Measurements from ENCODE around the gene TMEM167B.

Gene TMEM167B

DNA sequence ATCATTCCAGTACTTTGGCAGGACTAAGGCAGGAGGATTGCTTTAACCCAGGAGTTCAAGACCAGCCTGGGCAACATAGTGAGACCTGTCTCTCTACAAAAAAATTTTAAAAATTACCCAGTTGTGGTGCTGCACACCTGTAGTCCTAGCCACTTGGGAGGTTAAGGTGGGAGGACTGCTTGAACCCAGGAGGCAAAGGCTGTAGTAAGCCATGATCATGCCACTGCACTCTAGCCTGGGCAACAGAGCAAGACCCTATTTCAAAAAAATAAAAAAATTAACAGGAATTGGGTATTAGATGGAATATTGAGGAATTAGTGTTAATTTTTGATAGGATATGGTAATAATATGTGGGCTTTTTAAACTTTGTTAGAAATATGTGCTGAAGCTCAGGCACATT is 31.5 kb upstream of the TMEM167B start:
- Histone ChIP-seq H3K4me1 (ENCODE audit: insufficient read depth, low read length) (no peaks in the 10 kb centered on the region), H3K27me3 (ENCODE audit: control insufficient read depth in 1 of 2, insufficient read depth in 2 of 2, low read length in 2 of 2) (no peaks in the 10 kb centered on the region), H3K4me3 (ENCODE audit: low read depth in 1 of 2, low read length in 2 of 2) (no peak overlapping the region), H3K36me3 (ENCODE audit: insufficient read depth, low read length) (no peaks in the 10 kb centered on the region), H3K27ac (ENCODE audit: low read depth, low read length) (no peak overlapping the region), H3K9me3 (ENCODE audit: low read length) (no peaks in the 10 kb centered on the region), H3K9ac (ENCODE audit: low read length) (no peak overlapping the region)

DNA sequence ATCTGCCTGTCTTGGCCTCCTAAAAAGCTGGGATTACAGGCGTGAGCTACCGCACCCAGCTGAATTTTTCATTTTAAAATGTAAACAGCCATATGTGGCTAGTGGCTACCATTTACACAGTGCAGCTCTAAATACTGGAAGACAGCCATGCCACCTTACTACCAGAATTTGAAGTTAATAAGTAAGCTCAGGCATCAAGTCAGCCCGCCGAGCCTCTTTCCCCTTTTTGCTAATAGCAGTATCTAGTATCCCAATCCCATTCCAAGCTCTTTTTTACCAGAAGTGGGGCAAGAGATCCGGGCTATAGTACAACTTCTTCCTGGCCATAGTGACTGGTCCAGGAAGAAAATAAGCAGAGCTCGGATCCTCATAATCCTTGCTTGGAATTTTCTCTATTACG is 29.9 kb upstream of the TMEM167B start:
- no peaks in the 10 kb centered on the region for H3K4me1 ChIP-seq (ENCODE audit: insufficient read depth, low read length)
- no peak overlapping the region for H3K4me3 ChIP-seq (ENCODE audit: low read depth in 1 of 2, low read length in 2 of 2)
- no peak overlapping the region for H3K27ac ChIP-seq (ENCODE audit: low read depth, low read length)
- H3K9me3 ChIP-seq (ENCODE audit: low read length), result no peaks in the 10 kb centered on the region
- no peak overlapping the region for H3K9ac ChIP-seq (ENCODE audit: low read length)
- H3K36me3 ChIP-seq (ENCODE audit: insufficient read depth, low read length), result no peaks in the 10 kb centered on the region
- H3K27me3 ChIP-seq (ENCODE audit: control insufficient read depth in 1 of 2, insufficient read depth in 2 of 2, low read length in 2 of 2), result no peaks in the 10 kb centered on the region

DNA sequence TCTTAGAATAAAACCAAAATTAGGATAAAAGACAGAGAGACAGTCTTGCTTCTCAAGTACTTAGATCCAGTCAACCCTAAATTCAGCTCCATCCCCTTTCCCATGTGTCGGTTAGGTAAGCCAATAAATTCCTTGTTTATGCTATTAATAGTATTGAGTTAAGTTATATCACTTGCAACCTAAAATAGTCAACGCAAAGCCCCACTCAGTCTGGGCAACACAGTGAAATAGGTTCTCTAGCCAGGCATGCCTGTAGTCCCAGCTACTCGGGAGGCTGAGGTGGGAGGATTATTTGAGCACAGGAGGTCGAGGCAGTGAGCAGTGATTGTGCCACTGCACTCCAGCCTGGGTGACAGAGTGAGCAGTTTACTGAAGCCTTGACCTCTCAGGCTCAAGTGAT is 29.4 kb upstream of the TMEM167B start:
- Histone ChIP-seq H3K27ac (ENCODE audit: low read depth, low read length) (no peak overlapping the region), H3K27me3 (ENCODE audit: control insufficient read depth in 1 of 2, insufficient read depth in 2 of 2, low read length in 2 of 2) (no peaks in the 10 kb centered on the region), H3K4me3 (ENCODE audit: low read depth in 1 of 2, low read length in 2 of 2) (no peak overlapping the region), H3K9me3 (ENCODE audit: low read length) (no peaks in the 10 kb centered on the region), H3K9ac (ENCODE audit: low read length) (no peak overlapping the region), H3K36me3 (ENCODE audit: insufficient read depth, low read length) (no peaks in the 10 kb centered on the region), H3K4me1 (ENCODE audit: insufficient read depth, low read length) (no peaks in the 10 kb centered on the region)

DNA sequence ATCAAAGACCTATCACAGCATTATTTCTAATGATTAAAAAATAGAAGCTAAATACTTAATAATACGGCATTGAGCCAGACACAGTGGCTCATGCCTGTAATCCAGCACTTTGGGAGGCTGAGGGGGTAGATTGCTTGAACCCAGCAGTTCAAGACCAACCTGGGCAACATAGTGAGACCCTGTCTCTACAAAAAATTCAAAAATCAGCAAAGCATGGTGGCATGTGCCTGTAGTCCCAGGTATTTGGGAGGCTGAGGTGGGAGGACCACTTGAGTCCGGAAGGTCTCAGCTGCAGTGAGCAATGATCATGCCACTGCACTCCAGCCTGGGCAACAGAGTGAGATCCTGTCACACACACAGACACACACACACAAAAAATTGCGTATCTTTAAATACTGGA is 25.4 kb upstream of the TMEM167B start:
- Histone ChIP-seq H3K27me3 (ENCODE audit: control insufficient read depth in 1 of 2, insufficient read depth in 2 of 2, low read length in 2 of 2) (no peaks in the 10 kb centered on the region), H3K4me1 (ENCODE audit: insufficient read depth, low read length) (no peaks in the 10 kb centered on the region), H3K4me3 (ENCODE audit: low read depth in 1 of 2, low read length in 2 of 2) (no peak overlapping the region), H3K9ac (ENCODE audit: low read length) (no peak overlapping the region), H3K27ac (ENCODE audit: low read depth, low read length) (no peak overlapping the region), H3K9me3 (ENCODE audit: low read length) (no peaks in the 10 kb centered on the region), H3K36me3 (ENCODE audit: insufficient read depth, low read length) (peaks cover 14% of the 10 kb centered on the region)

DNA sequence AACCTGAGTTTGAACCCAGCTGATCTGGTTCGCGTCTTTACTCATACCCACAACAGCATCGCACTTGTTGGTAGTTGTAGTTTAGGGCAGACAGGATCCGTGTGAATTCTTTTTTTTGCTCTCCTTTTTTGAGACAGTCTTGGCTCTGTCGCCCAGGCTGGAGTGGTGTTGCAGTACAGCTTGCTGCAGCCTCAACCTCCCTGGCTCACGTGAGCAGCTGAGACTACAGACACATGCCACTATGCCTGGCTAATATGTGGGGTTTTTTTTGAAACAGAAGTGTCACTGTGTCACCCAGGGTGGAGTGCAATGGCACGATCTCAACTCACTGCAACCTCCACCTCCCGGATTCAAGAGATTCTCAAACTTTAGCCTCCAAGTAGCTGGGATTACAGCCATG is 22.7 kb upstream of the TMEM167B start:
- Histone ChIP-seq H3K4me3 (ENCODE audit: low read depth in 1 of 2, low read length in 2 of 2) (no peak overlapping the region), H3K4me1 (ENCODE audit: insufficient read depth, low read length) (no peaks in the 10 kb centered on the region), H3K27ac (ENCODE audit: low read depth, low read length) (no peak overlapping the region), H3K27me3 (ENCODE audit: control insufficient read depth in 1 of 2, insufficient read depth in 2 of 2, low read length in 2 of 2) (no peaks in the 10 kb centered on the region), H3K36me3 (ENCODE audit: insufficient read depth, low read length) (peaks cover 14% of the 10 kb centered on the region), H3K9me3 (ENCODE audit: low read length) (no peaks in the 10 kb centered on the region), H3K9ac (ENCODE audit: low read length) (no peak overlapping the region)

DNA sequence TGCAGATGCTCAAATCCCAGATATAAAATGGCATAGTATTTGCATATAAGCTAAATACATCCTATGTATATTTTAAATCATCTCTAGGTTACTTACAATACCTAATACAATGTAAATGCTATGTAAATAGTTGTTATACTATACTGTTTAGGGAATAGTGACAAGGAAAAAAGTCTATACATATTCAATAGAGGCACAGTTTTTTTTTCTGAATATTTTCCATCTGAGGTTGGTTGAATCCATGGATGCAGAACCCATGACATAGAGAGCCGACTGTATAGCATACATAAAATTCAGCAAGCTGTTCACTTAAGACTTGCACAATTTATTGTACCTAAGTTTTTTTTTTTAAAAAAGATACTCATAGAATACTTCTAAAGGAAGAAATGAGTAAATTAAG is 21.3 kb upstream of the TMEM167B start:
- H3K27ac ChIP-seq (ENCODE audit: low read depth, low read length), result no peak overlapping the region
- no peak overlapping the region for H3K4me3 ChIP-seq (ENCODE audit: low read depth in 1 of 2, low read length in 2 of 2)
- H3K27me3 ChIP-seq (ENCODE audit: control insufficient read depth in 1 of 2, insufficient read depth in 2 of 2, low read length in 2 of 2), result no peaks in the 10 kb centered on the region
- peaks cover 14% of the 10 kb centered on the region for H3K36me3 ChIP-seq (ENCODE audit: insufficient read depth, low read length)
- H3K4me1 ChIP-seq (ENCODE audit: insufficient read depth, low read length), result no peaks in the 10 kb centered on the region
- H3K9me3 ChIP-seq (ENCODE audit: low read length), result no peaks in the 10 kb centered on the region
- H3K9ac ChIP-seq (ENCODE audit: low read length), result no peak overlapping the region

GRCh38 chr1:109075531-109076490 is 14.8 kb upstream of the TMEM167B start, which contains the start of gene TAF13:
TAF13 (minus strand) TSS chr1:109076003; CDS start chr1:109075947, 56 bp downstream.
- H3K36me3 ChIP-seq (ENCODE audit: insufficient read depth, low read length), result no peaks in the 10 kb centered on the region
- H3K27ac ChIP-seq (ENCODE audit: low read depth, low read length), result peak within 1 kb of the TSS; percentile 90
- peak within 1 kb of the TSS; percentile 91 for H3K9ac ChIP-seq (ENCODE audit: low read length)
- H3K9me3 ChIP-seq (ENCODE audit: low read length), result no peaks in the 10 kb centered on the region
- H3K27me3 ChIP-seq (ENCODE audit: control insufficient read depth in 1 of 2, insufficient read depth in 2 of 2, low read length in 2 of 2), result no peaks in the 10 kb centered on the region
- H3K4me1 ChIP-seq (ENCODE audit: insufficient read depth, low read length), result peaks cover 7% of the 10 kb centered on the region
- H3K4me3 ChIP-seq (ENCODE audit: low read depth in 1 of 2, low read length in 2 of 2), result peak within 1 kb of the TSS; percentile 48 to 89

GRCh38 chr1:109078317-109078716 is 12.2 kb upstream of the TMEM167B start:
- Histone ChIP-seq H3K36me3 (ENCODE audit: insufficient read depth, low read length) (no peaks in the 10 kb centered on the region), H3K9ac (ENCODE audit: low read length) (no peak overlapping the region), H3K27ac (ENCODE audit: low read depth, low read length) (no peak overlapping the region), H3K9me3 (ENCODE audit: low read length) (no peaks in the 10 kb centered on the region), H3K27me3 (ENCODE audit: control insufficient read depth in 1 of 2, insufficient read depth in 2 of 2, low read length in 2 of 2) (no peaks in the 10 kb centered on the region), H3K4me1 (ENCODE audit: insufficient read depth, low read length) (peaks cover 7% of the 10 kb centered on the region), H3K4me3 (ENCODE audit: low read depth in 1 of 2, low read length in 2 of 2) (no peak overlapping the region)

GRCh38 chr1:109079240-109079622 is 11.3 kb upstream of the TMEM167B start:
- H3K9me3 ChIP-seq (ENCODE audit: low read length), result no peaks in the 10 kb centered on the region
- no peaks in the 10 kb centered on the region for H3K36me3 ChIP-seq (ENCODE audit: insufficient read depth, low read length)
- peaks cover 7% of the 10 kb centered on the region for H3K4me1 ChIP-seq (ENCODE audit: insufficient read depth, low read length)
- no peak overlapping the region for H3K27ac ChIP-seq (ENCODE audit: low read depth, low read length)
- H3K27me3 ChIP-seq (ENCODE audit: control insufficient read depth in 1 of 2, insufficient read depth in 2 of 2, low read length in 2 of 2), result no peaks in the 10 kb centered on the region
- no peak overlapping the region for H3K9ac ChIP-seq (ENCODE audit: low read length)
- H3K4me3 ChIP-seq (ENCODE audit: low read depth in 1 of 2, low read length in 2 of 2), result no peak overlapping the region

GRCh38 chr1:109080441-109081082 is 10.0 kb upstream of the TMEM167B start:
- no peak overlapping the region for H3K4me3 ChIP-seq (ENCODE audit: low read depth in 1 of 2, low read length in 2 of 2)
- H3K36me3 ChIP-seq (ENCODE audit: insufficient read depth, low read length), result no peaks in the 10 kb centered on the region
- H3K4me1 ChIP-seq (ENCODE audit: insufficient read depth, low read length), result no peaks in the 10 kb centered on the region
- H3K9me3 ChIP-seq (ENCODE audit: low read length), result no peaks in the 10 kb centered on the region
- no peak overlapping the region for H3K9ac ChIP-seq (ENCODE audit: low read length)
- no peak overlapping the region for H3K27ac ChIP-seq (ENCODE audit: low read depth, low read length)
- H3K27me3 ChIP-seq (ENCODE audit: control insufficient read depth in 1 of 2, insufficient read depth in 2 of 2, low read length in 2 of 2), result no peaks in the 10 kb centered on the region

GRCh38 chr1:109083501-109083900 is 7.1 kb upstream of the TMEM167B start:
- H3K9ac ChIP-seq (ENCODE audit: low read length), result no peak overlapping the region
- H3K4me1 ChIP-seq (ENCODE audit: insufficient read depth, low read length), result no peaks in the 10 kb centered on the region
- H3K27ac ChIP-seq (ENCODE audit: low read depth, low read length), result no peak overlapping the region
- no peaks in the 10 kb centered on the region for H3K9me3 ChIP-seq (ENCODE audit: low read length)
- H3K27me3 ChIP-seq (ENCODE audit: control insufficient read depth in 1 of 2, insufficient read depth in 2 of 2, low read length in 2 of 2), result no peaks in the 10 kb centered on the region
- H3K4me3 ChIP-seq (ENCODE audit: low read depth in 1 of 2, low read length in 2 of 2), result no peak overlapping the region
- H3K36me3 ChIP-seq (ENCODE audit: insufficient read depth, low read length), result no peaks in the 10 kb centered on the region

All from muscle layer of colon (tissue), 2 donors.